Neuronal stem cell (in vitro differentiated cells): Measurements from ENCODE around the gene ERC2.

Experiments used
- DNase-seq: peaks from one replicate; pipeline ENCODE4 v3.0.0-alpha.2; 2013; ENCODE audit warnings: low spot score
- H2AFZ ChIP-seq: one replicate; pipeline ENCODE4 v1.6.1; 2013; ENCODE audit warnings: mild to moderate bottlenecking, low read length, inconsistent platforms
- H2AK5ac ChIP-seq: 2 replicates; pipeline ENCODE4 v1.6.1; 2013; ENCODE audit warnings: low read depth, mild to moderate bottlenecking, inconsistent platforms, low read length, moderate library complexity, mixed read lengths
- H2BK120ac ChIP-seq: 2 replicates; pipeline ENCODE4 v1.6.1; 2013; ENCODE audit warnings: low read depth, mild to moderate bottlenecking, inconsistent platforms, low read length, moderate library complexity, mixed read lengths
- H2BK12ac ChIP-seq: one replicate; pipeline ENCODE4 v1.6.1; 2013; ENCODE audit warnings: low read length, inconsistent platforms
- H2BK15ac ChIP-seq: 2 replicates; pipeline ENCODE4 v1.6.1; 2013; ENCODE audit warnings: mild to moderate bottlenecking, low read length, inconsistent platforms, mixed read lengths
- H2BK5ac ChIP-seq: one replicate; pipeline ENCODE4 v1.6.1; 2013; ENCODE audit warnings: inconsistent platforms, mild to moderate bottlenecking, low read length, moderate library complexity
- H3K14ac ChIP-seq: one replicate; pipeline ENCODE4 v1.6.1; 2013; ENCODE audit warnings: low read length, inconsistent platforms
- H3K18ac ChIP-seq: 2 replicates; pipeline ENCODE4 v1.6.1; 2013; ENCODE audit warnings: low read length, inconsistent platforms
- H3K23ac ChIP-seq: 2 replicates; pipeline ENCODE4 v1.6.1; 2013; ENCODE audit warnings: low read depth, mild to moderate bottlenecking, mixed read lengths, low read length, inconsistent platforms; ENCODE audit not compliant: poor library complexity
- H3K27ac ChIP-seq: replicated peaks from 3 replicates; pipeline ENCODE4 v1.5.1; 2013; ENCODE audit warnings: low read length, inconsistent platforms
- H3K27me3 ChIP-seq, 3 experiments: 2 replicates each; pipeline ENCODE4 v1.6.1; 2013; ENCODE audit warnings: low read length in 3 of 3, mild to moderate bottlenecking in 2 of 3, inconsistent platforms in 1 of 3, low read depth in 1 of 3, mixed read lengths in 1 of 3, moderate library complexity in 1 of 3; ENCODE audit not compliant: control insufficient read depth in 3 of 3, insufficient read depth in 3 of 3
- H3K36me3 ChIP-seq, 2 donors: replicated peaks in 1 of 2; 2 replicates each; pipeline ENCODE4 v1.6.1; 2013; ENCODE audit warnings: low read length in 2 of 2; ENCODE audit not compliant: control insufficient read depth in 2 of 2, insufficient read depth in 2 of 2
- H3K4ac ChIP-seq: 2 replicates; pipeline ENCODE4 v1.6.1; 2013; ENCODE audit warnings: inconsistent platforms, mild to moderate bottlenecking, low read length, moderate library complexity
- H3K4me1 ChIP-seq, 2 donors: 1 replicate in 1 of 2; 2 replicates in 1 of 2; pipeline ENCODE4 v1.6.1; 2013; ENCODE audit warnings: low read length in 2 of 2, low read depth in 1 of 2; ENCODE audit not compliant: control insufficient read depth in 2 of 2, insufficient read depth in 1 of 2
- H3K4me2 ChIP-seq: one replicate; pipeline ENCODE4 v1.6.1; 2013; ENCODE audit warnings: mild to moderate bottlenecking, low read length, inconsistent platforms; ENCODE audit not compliant: insufficient read depth, poor library complexity, severe bottlenecking
- H3K4me3 ChIP-seq, 2 donors: 2 replicates each; pipeline ENCODE4 v1.5.1; 2013; ENCODE audit warnings: low read length in 2 of 2, mild to moderate bottlenecking in 2 of 2, inconsistent platforms in 1 of 2, moderate library complexity in 1 of 2
- H3K79me1 ChIP-seq: one replicate; pipeline ENCODE4 v1.6.1; 2013; ENCODE audit warnings: low read depth, mild to moderate bottlenecking, inconsistent platforms, low read length, moderate library complexity
- H3K9ac ChIP-seq: one replicate; pipeline ENCODE4 v1.6.1; 2013; ENCODE audit warnings: mild to moderate bottlenecking, low read depth, low read length, inconsistent platforms; ENCODE audit not compliant: poor library complexity
- H3K9me3 ChIP-seq, 2 donors: replicated peaks in 1 of 2; 2 replicates each; pipeline versions ENCODE3 to v1.6.1; 2013; ENCODE audit warnings: low read length in 2 of 2, mild to moderate bottlenecking in 2 of 2, inconsistent platforms in 1 of 2, low read depth in 1 of 2, mixed read lengths in 1 of 2, moderate library complexity in 1 of 2; ENCODE audit not compliant: control insufficient read depth in 2 of 2, insufficient read depth in 1 of 2
- H4K8ac ChIP-seq: one replicate; pipeline ENCODE4 v1.6.1; 2013; ENCODE audit warnings: low read depth, mild to moderate bottlenecking, inconsistent platforms, low read length, moderate library complexity
- H4K91ac ChIP-seq: one replicate; pipeline ENCODE4 v1.6.1; 2013; ENCODE audit warnings: low read length, low read depth, mild to moderate bottlenecking, inconsistent platforms; ENCODE audit not compliant: poor library complexity
- WGBS, 2 donors: extraction: QIAGEN DNeasy Blood & Tissue Kit; methylation state at CpG; one replicate each; pipeline ENCODE4 v1.1.7; 2013; ENCODE audit warnings: missing lambda C conversion rate in 2 of 2, mixed read lengths in 1 of 2; ENCODE audit not compliant: insufficient read length in 2 of 2, insufficient replicate concordance in 1 of 2; ENCODE audit errors: extremely low coverage in 2 of 2; 5-methylcytosine and 5-hydroxymethylcytosine counted together

The ERC2 gene

DNA sequence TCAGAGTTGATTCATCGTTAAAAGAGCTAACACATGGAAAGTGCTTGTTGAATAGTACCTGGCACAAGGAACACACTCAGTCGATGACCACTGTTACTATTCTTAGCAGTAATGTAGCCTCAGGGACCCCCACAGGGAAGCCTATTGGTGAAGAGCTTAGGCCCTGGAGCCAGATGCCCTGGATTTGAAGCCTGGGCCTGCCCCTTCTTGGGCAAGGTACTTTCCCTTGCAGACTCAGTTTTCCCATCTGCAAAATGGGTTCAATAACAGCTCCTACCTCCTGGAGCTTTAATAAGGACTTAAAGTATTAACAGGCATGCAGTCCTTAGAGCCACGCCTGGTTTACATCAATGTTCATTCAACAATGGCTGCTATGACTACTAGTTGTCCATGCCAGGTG, 884.2 kb downstream of the ERC2 start:
- Histone ChIP-seq H2AK5ac (no peak overlapping the region), H3K79me1 (no peaks in the 10 kb centered on the region), H4K91ac (no peak overlapping the region), H3K4me2 (no peak overlapping the region), H3K27ac (no peak overlapping the region), H2BK15ac (no peak overlapping the region), H3K27me3 (no peaks in the 10 kb centered on the region), H3K36me3 (no peaks in the 10 kb centered on the region), H3K18ac (no peak overlapping the region), H2AFZ (no peak overlapping the region), H3K14ac (no peak overlapping the region), H4K8ac (no peak overlapping the region), H3K9me3 (no peaks in the 10 kb centered on the region), H3K4me1 (no peaks in the 10 kb centered on the region), H3K9ac (no peak overlapping the region), H2BK5ac (no peak overlapping the region), H3K23ac (no peak overlapping the region), H2BK120ac (no peak overlapping the region), H3K4ac (no peak overlapping the region), H2BK12ac (no peak overlapping the region), H3K4me3 (no peak overlapping the region)
- no CpG with 5 or more reads among the region's 3 CpGs for WGBS, 2 donors
- DNase-seq = no peak

DNA sequence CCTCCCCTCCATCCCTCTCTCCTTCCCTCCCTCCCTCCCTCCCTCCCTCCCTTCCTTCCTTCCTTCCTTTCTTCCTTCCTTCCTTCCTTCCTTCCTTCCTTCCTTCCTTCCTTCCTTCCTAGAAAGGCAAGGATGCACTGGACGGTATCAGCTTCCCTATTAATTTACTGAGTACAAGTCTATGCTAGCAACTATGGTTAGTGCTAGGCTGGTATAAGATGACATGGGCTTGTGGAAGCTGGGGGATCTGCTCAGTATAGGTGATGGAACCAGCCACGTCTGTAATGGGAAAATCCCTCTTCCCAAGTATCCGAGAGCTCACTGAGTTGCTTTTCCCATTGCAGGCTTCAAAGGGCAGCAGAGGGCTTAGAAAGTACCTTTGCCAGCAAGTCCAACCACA, 884.8 kb downstream of the ERC2 start:
- no peak overlapping the region for H3K4me3 ChIP-seq
- no peak overlapping the region for H2BK5ac ChIP-seq
- no peak overlapping the region for H2AK5ac ChIP-seq
- H3K9me3 ChIP-seq = no peaks in the 10 kb centered on the region
- no peak overlapping the region for H3K4me2 ChIP-seq
- H3K36me3 ChIP-seq = no peaks in the 10 kb centered on the region
- no peak overlapping the region for H3K27ac ChIP-seq
- H3K4me1 ChIP-seq = no peaks in the 10 kb centered on the region
- no peak overlapping the region for H3K14ac ChIP-seq
- no peak overlapping the region for H2BK15ac ChIP-seq
- no peak overlapping the region for H2AFZ ChIP-seq
- no peak for DNase-seq
- H3K27me3 ChIP-seq = no peaks in the 10 kb centered on the region
- H3K9ac ChIP-seq = no peak overlapping the region
- WGBS, 2 donors = no CpG with 5 or more reads among the region's 3 CpGs
- no peak overlapping the region for H4K8ac ChIP-seq
- no peak overlapping the region for H2BK120ac ChIP-seq
- no peak overlapping the region for H3K23ac ChIP-seq
- no peak overlapping the region for H4K91ac ChIP-seq
- no peaks in the 10 kb centered on the region for H3K79me1 ChIP-seq
- no peak overlapping the region for H3K4ac ChIP-seq
- no peak overlapping the region for H2BK12ac ChIP-seq
- H3K18ac ChIP-seq = no peak overlapping the region

DNA sequence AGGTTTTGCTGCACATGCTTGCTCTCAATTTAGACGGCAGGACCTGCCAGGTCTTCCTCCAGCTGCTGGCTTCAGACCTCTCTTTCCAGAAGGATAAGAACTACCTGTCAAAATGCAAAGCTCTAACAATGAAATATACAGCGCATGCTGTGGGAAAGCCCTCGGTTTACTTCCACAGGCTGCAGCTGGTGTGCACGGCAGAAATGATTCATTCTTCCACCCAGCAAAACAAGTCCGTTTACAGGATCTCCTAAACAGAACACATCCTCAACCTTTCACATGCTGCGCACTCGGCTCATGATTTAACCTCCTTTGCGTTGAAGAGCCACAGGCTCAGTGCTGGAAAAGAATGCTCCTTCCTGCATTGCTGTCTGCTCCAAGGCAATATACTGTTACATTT, 888.8 kb downstream of the ERC2 start:
- Histone ChIP-seq H3K27me3 (no peaks in the 10 kb centered on the region), H3K27ac (no peak overlapping the region)

DNA sequence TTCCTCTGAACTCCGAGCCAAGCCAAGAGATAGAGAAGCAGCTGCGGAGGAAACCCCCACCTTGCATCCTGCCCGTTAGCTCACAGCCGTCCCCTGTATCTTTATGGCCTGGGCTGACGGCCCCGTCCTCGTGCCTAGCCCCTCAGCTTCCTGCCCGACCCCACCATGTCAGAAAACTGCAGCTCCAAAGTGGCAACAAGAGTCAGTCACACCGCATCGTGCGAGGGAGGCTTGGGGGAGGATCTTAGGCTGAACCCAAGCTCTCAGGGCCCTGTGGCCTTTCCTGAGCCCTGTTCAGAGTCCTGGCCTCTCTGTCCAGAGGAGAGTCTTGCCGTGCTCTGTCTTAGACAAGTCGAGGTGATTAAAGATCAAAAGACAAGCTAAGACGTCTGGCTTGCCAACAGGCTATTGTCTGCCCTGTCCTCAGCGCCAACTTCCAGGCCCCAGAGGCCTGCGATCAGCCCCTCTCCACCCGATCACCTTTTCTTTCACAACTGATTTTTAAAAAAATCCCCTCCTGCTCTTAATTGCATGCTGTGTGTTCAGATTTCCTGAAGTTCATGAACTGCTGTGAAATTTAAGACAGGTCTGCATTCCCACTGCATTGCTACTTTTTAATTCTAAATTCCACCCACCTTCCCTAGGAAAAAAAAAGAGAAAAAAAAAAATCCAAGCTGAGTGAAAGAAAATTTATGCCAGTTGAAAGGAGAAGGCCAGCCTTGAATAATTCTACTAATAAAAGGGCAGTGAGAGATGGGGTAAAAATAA, 891.5 kb downstream of the ERC2 start:
- Histone ChIP-seq H3K23ac (no peak overlapping the region), H4K8ac (no peak overlapping the region), H2AK5ac (no peak overlapping the region), H3K79me1 (no peaks in the 10 kb centered on the region), H2AFZ (peak overlapping the region; percentile 87), H2BK15ac (no peak overlapping the region), H2BK5ac (no peak overlapping the region), H3K4ac (no peak overlapping the region), H3K27me3 (no peaks in the 10 kb centered on the region), H3K36me3 (no peaks in the 10 kb centered on the region), H3K18ac (peak overlapping the region; percentile 54), H2BK120ac (no peak overlapping the region), H3K9ac (no peak overlapping the region), H3K9me3 (no peaks in the 10 kb centered on the region), H3K4me2 (no peak overlapping the region), H2BK12ac (no peak overlapping the region), H3K27ac (no peak overlapping the region), H3K4me1 (peaks cover 8 to 9% of the 10 kb centered on the region in 2 donors), H3K4me3 (no peak overlapping the region), H3K14ac (no peak overlapping the region), H4K91ac (no peak overlapping the region)
- WGBS, 2 donors = no CpG with 5 or more reads among the region's 17 CpGs
- DNase-seq = no peak

More for the DNA sequence above, 888.8 kb downstream of the ERC2 start:
- WGBS, 2 donors = no CpG with 5 or more reads among the region's 8 CpGs
- Histone ChIP-seq H3K4me2 (no peak overlapping the region), H3K9ac (no peak overlapping the region), H2BK12ac (no peak overlapping the region), H3K4me1 (peaks cover 4 to 5% of the 10 kb centered on the region in 2 donors), H4K91ac (no peak overlapping the region), H3K4me3 (no peak overlapping the region), H2BK120ac (no peak overlapping the region), H2AFZ (no peak overlapping the region), H3K18ac (no peak overlapping the region), H3K4ac (no peak overlapping the region), H3K36me3 (no peaks in the 10 kb centered on the region), H3K79me1 (no peaks in the 10 kb centered on the region), H2BK5ac (no peak overlapping the region), H3K14ac (no peak overlapping the region), H3K9me3 (no peaks in the 10 kb centered on the region), H2AK5ac (no peak overlapping the region), H3K23ac (no peak overlapping the region), H2BK15ac (no peak overlapping the region), H4K8ac (no peak overlapping the region)
- DNase-seq = no peak
